Endothelial cell of umbilical vein (primary cell): ENCODE results near the gene CCDC138.

Experiments
- POLR2A ChIP-seq: IDR thresholded peaks from 2 replicates; pipeline ENCODE4 v1.6.1; 2012; ENCODE audit warnings: low read depth, mild to moderate bottlenecking, control low read depth, low read length
- TF ChIP-seq, protein P1 (sequence below), 2 donors: IDR thresholded peaks; 1 replicate in 1 of 2; 2 replicates in 1 of 2; pipeline ENCODE4 v1.5.1; 2011; ENCODE audit warnings: low read length in 2 of 2, mild to moderate bottlenecking in 2 of 2, moderate library complexity in 2 of 2, control low read depth in 1 of 2, inconsistent platforms in 1 of 2, low read depth in 1 of 2; ENCODE audit not compliant: insufficient read depth in 1 of 2; ENCODE audit errors: extremely low read depth in 1 of 2

- TF ChIP-seq, protein P1, sequence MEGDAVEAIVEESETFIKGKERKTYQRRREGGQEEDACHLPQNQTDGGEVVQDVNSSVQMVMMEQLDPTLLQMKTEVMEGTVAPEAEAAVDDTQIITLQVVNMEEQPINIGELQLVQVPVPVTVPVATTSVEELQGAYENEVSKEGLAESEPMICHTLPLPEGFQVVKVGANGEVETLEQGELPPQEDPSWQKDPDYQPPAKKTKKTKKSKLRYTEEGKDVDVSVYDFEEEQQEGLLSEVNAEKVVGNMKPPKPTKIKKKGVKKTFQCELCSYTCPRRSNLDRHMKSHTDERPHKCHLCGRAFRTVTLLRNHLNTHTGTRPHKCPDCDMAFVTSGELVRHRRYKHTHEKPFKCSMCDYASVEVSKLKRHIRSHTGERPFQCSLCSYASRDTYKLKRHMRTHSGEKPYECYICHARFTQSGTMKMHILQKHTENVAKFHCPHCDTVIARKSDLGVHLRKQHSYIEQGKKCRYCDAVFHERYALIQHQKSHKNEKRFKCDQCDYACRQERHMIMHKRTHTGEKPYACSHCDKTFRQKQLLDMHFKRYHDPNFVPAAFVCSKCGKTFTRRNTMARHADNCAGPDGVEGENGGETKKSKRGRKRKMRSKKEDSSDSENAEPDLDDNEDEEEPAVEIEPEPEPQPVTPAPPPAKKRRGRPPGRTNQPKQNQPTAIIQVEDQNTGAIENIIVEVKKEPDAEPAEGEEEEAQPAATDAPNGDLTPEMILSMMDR (IDR thresholded peaks at IDR 0.05; ENCODE audit: extremely low read depth in 1 of 2, insufficient read depth in 1 of 2, low read depth in 1 of 2, low read length in 2 of 2) = no peak
- TF ChIP-seq POLR2A = no peak
These were observed 16.6 kb downstream of the CCDC138 start for GRCh38 chr2:108803045-108803736.
